ENCODE data around the gene HMGN2. TPM values are rescaled to one million over a fixed set of nuclear protein-coding genes. Genes with fewer than 3 reads are reported as not detected.

HMGN2 gene
- total and polyA plus RNA-seq, 2 of the 13 experiments (the other 11 are each of a cell fraction or from before 2014, with no cell fraction given) = 63.4 to 343 TPM

GRCh38 chr1:26471498-26472319 is 531 bp upstream of the HMGN2 start (continued):
- TF ChIP-seq ELK4 (CRISPR knock-in tag; IDR thresholded peaks at IDR 0.05; ENCODE audit: borderline replicate concordance) (no peak), TBP (CRISPR knock-in tag; IDR thresholded peaks at IDR 0.05) (no peak), ZNF687 (CRISPR knock-in tag; IDR thresholded peaks at IDR 0.05) (peak; percentile 59), MAX (IDR thresholded peaks at IDR 0.05) (peak; percentile 40), HIVEP1 (CRISPR knock-in tag; IDR thresholded peaks at IDR 0.05) (no peak), ZBTB1 (CRISPR knock-in tag; IDR thresholded peaks at IDR 0.05; ENCODE audit: borderline replicate concordance) (no peak), ZKSCAN1 (IDR thresholded peaks at IDR 0.05; ENCODE audit: low read length) (no peak), MTF2 (CRISPR knock-in tag; IDR thresholded peaks at IDR 0.05; ENCODE audit: borderline replicate concordance) (no peak), ZNF607 (CRISPR knock-in tag; IDR thresholded peaks at IDR 0.05; ENCODE audit: borderline replicate concordance) (no peak), KLF16 (CRISPR knock-in tag; IDR thresholded peaks at IDR 0.05) (no peak), ZKSCAN5 (CRISPR knock-in tag; IDR thresholded peaks at IDR 0.05) (no peak), POLR2AphosphoS2 (IDR thresholded peaks at IDR 0.05; ENCODE audit: low read depth, low read length) (no peak), CREM (IDR thresholded peaks at IDR 0.05) (peak; percentile 27; the same call in 1 of the 2 replicates), CREM (CRISPR knock-in tag; IDR thresholded peaks at IDR 0.05) (no peak), NAIF1 (CRISPR knock-in tag; IDR thresholded peaks at IDR 0.05; ENCODE audit: borderline replicate concordance) (no peak), ZNF740 (CRISPR knock-in tag; IDR thresholded peaks at IDR 0.05) (peak; percentile 97), LBX2 (CRISPR knock-in tag; IDR thresholded peaks at IDR 0.05; ENCODE audit: borderline replicate concordance) (no peak), EHMT2 (IDR thresholded peaks at IDR 0.05; ENCODE audit: borderline replicate concordance, low read depth, low read length) (no peak), SIN3B (IDR thresholded peaks at IDR 0.05; ENCODE audit: low read length) (no peak; the same call in 1 of the 2 replicates), ZFYVE20 (CRISPR knock-in tag; IDR thresholded peaks at IDR 0.05; ENCODE audit: borderline replicate concordance, low read depth) (no peak), NFRKB (IDR thresholded peaks at IDR 0.05) (no peak), ZBTB25 (CRISPR knock-in tag; IDR thresholded peaks at IDR 0.05) (no peak), ASH2L (IDR thresholded peaks at IDR 0.05; ENCODE audit: insufficient read length, low read depth, low read length) (peak; percentile 35)

All from HepG2 (cell line).